Astrocyte of the spinal cord (primary cell): ENCODE measurements around the gene ARHGDIB.

Source experiments
- DNase-seq: peaks from one replicate; pipeline ENCODE4 v3.0.0; 2011; ENCODE audit warnings: low read depth, low spot score
- H3K4me3 ChIP-seq: 2 replicates; pipeline ENCODE4 v1.5.1; 2011; ENCODE audit warnings: low read depth, mild to moderate bottlenecking, low read length, moderate library complexity
- CTCF ChIP-seq: IDR thresholded peaks from 2 replicates; pipeline ENCODE4 v1.5.1; 2012; ENCODE audit warnings: low read depth, mild to moderate bottlenecking, low read length, inconsistent platforms
- in situ Hi-C: cut with HindIII; loops from 2 replicates; pipeline ENCODE4 v1.10.0; 2017; ENCODE audit warnings: low sequenced_read_pairs

Gene ARHGDIB

DNA sequence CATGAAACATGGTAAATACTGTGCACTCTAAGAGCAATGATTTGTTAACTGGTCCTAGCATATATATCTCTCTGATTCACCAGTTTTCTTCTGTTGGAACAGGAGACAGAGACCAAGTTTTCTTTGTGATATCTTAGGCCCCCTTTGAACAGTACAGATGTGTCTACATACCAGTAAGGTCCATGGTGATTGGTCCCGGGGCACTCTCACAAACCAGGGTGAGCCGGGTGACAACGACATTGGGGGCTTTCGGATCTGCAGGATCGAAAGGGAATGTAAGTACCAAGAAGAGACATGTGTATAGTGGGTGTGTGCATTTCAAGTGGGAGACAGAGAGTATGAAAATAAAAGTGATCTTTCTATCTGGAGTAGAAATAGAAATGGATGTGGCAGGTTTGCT lies 11.8 kb downstream of the ARHGDIB start:
- TF ChIP-seq CTCF = no peak
- no peak for DNase-seq
- H3K4me3 ChIP-seq = no peak overlapping the region
- in situ Hi-C loops = no loop called here

DNA sequence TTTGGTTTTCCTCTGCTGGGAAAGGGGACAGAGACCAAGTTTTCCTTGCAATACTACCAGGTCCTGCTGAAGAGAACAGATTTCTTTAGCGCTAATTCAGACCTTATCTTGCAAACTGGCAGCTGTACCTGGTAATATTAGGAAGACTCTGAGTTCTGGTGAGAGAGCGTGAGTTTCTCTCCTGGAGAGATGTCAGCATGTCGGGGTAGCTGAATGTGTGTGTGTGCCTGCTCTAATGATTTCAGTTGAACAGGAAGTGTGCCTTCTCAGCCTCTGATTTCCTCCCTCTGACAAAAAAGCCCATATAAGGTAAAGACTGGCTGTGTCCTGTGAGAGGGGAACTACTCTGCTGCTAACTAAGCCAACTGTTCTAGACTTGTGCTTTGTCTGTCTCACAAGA lies 12.7 kb downstream of the ARHGDIB start:
- in situ Hi-C loops = no loop called here
- peak; percentile 81 for DNase-seq
- no peak for TF ChIP-seq CTCF
- no peak overlapping the region for H3K4me3 ChIP-seq

GRCh38 chr12:14946861-14947260 lies 14.5 kb downstream of the ARHGDIB start:
- H3K4me3 ChIP-seq = no peak overlapping the region
- no peak for TF ChIP-seq CTCF
- in situ Hi-C loops = no loop called here
- DNase-seq = no peak

DNA sequence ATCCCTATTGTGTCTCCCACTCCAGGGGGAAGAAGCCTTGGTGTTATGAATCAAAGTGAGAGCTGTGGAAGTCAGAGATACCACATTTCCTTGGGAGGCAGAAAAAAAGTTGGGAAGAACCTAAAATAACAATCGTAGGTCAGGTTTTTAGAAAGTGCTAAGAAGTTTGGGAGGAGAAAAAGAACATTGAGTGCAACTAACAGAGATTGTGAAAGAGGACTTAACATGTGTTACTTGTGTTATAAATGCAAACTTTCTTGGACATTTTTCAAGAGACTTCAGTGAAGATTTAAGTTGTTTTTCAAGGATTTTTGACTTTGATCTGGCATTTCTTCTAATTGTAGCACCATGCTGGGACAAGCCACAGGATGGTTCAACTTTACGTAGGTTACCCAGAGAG lies 15.2 kb downstream of the ARHGDIB start:
- in situ Hi-C loops = no loop called here
- H3K4me3 ChIP-seq = no peak overlapping the region
- no peak for TF ChIP-seq CTCF
- DNase-seq = no peak

- no peak for DNase-seq
- no peak overlapping the region for H3K4me3 ChIP-seq
- in situ Hi-C loops = no loop called here
- TF ChIP-seq CTCF = no peak
Measured at GRCh38 chr12:14942196-14942931, 19.0 kb downstream of the ARHGDIB start.

- TF ChIP-seq CTCF = no peak
- DNase-seq = no peak
- in situ Hi-C loops = no loop called here
- H3K4me3 ChIP-seq = no peak overlapping the region
Measured at GRCh38 chr12:14941369-14941768, 20.0 kb downstream of the ARHGDIB start.
